GM18873 (cell line): ENCODE measurements around the gene SNED1.

ENCODE experiments used
- ATAC-seq: cut with Tn5 transposase; IDR thresholded peaks from one replicate; pipeline ENCODE4 v1.9.1; 2021; ENCODE audit warnings: mild to moderate bottlenecking, moderate library complexity, moderate number of reproducible peaks; ENCODE audit not compliant: unreplicated experiment, low FRiP score

The SNED1 gene

DNA sequence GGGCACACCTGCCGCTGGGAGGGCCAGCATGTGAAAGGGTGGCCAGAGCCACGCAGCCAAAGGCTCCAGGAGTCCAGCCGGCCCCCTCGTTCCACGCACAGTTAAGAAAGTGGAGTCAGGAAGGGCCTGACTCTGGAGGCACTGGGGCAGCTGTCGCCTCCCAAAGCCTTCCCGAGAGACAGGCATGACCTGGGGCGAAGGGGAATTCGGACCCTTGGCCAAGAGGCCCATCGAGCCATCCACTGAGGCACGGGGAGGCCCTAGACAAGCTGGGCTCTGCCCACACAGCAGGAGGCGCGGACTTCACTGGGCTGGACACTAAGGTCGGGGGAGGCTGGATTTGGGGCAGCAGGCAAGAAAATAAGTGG is 38.5 kb upstream of the SNED1 start:
- ATAC-seq, result no peak

DNA sequence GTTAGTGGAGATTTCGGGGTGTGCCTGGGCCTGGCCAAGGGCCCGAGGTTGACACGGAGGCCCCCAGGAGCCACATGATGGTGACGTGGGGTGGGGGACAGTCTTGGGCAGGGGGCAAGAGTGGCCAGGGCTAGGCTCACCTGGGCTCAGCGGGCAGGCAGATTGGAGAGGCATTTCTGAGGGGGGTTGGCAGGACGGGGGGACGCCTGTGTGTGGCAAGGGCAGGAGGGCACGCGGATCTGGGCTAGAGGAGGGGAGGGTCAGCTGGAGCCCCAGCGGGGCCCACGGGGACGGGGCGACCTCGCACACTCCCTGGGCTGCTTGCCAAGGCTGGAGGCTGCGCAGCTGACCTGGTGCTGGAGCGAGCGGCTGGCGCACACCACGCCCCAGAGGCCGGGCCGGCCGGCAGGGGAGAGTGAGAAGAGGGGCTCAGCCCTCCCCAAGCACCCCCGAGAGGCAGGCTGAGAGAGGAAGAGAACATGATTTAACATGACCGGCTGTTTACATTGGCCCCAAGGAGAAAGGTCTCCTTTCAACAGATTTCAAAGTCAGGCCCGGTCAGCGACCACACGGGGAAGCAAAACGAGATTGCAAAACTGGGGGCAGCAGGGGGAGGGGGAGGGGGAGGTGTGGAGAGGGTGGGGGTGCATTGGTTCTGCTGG is 38.0 kb upstream of the SNED1 start:
- ATAC-seq, result no peak

DNA sequence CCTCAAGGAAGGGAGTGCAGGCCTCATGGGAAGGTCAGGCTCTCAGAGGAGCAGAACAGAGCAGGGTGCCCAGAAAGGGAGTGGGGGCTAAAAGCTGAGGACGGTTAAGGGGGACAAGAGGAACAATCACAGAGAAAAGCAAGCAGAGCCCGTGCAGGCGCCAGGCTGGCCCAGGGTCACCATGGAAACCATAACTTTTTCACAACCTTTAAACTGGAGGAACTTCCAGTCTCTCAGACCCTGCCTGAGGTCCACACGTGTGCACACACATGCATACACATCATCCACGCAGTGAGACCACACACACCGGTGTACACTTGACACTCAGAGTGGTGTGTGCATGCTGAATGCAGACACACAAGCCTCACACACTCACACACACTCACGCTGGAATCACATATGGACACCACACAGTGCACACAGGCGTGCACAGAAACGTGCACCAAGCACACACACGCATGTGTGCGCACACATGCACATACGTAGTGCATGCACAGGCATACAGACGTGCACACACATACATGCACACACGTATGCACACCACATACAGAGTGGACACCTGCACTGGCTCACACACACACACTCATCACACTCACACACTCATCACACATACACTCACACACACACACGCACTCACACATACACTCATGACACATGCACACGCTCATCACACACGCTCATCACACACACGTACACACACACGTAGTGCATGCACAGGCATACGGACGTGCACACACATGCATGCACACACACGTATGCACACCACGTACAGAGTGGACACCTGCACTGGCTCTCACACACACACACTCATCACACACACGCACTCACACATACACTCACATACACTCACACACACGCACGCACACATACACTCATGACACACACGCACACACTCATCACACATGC is 37.2 kb upstream of the SNED1 start:
- no peak for ATAC-seq

DNA sequence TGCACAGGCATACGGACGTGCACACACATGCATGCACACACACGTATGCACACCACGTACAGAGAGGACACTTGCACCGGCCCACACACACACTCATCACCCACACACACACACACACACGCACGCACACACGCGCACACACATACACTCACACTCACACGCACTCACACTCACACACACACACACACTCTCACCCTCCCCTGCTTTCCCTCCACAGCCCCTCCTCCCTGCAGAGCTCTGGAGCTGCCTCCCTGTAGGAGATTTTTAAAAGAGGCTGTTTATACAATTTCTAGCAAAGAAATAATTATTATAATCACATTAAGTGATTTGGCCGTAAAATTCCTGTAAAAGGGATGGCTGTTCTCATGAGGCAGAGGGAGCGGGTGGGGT is 36.5 kb upstream of the SNED1 start:
- no peak for ATAC-seq

DNA sequence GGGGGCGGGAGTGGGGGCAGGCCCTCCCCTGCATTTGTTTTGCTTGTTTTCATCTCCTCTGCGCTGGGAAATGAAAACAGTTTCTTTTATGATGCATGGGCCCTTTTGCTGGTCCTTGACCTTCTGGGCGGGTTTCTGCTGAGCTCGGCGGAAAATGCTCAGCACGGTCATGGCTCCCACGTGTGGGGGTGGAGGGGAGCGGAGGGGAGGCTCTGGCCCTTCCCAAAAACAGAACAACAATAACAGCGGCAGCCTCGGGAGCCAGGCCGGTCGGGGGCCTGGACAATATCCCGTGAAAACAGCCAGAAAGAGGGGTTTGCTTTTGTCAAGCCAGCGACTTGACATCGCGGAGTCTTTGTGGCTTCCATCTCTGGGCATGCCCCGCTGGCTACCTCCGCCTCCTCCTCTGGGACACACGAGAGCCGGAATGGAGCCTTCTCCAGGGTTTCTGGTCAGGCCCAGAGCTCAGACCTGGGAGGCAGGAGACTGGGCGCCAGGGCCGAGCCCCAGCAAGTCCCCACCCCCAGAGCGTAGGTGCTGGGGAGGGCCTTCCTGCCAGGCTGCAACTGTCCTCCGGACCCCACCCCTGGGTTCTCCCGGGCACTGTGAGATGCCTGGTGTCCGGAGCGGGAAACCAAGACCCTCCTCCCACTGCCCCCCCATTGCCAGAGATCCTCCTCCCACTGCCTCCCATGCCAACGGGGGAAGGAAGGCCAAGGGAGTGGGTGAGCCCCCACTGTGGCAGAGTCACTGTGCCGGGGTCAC is 35.9 kb upstream of the SNED1 start:
- ATAC-seq, result no peak

DNA sequence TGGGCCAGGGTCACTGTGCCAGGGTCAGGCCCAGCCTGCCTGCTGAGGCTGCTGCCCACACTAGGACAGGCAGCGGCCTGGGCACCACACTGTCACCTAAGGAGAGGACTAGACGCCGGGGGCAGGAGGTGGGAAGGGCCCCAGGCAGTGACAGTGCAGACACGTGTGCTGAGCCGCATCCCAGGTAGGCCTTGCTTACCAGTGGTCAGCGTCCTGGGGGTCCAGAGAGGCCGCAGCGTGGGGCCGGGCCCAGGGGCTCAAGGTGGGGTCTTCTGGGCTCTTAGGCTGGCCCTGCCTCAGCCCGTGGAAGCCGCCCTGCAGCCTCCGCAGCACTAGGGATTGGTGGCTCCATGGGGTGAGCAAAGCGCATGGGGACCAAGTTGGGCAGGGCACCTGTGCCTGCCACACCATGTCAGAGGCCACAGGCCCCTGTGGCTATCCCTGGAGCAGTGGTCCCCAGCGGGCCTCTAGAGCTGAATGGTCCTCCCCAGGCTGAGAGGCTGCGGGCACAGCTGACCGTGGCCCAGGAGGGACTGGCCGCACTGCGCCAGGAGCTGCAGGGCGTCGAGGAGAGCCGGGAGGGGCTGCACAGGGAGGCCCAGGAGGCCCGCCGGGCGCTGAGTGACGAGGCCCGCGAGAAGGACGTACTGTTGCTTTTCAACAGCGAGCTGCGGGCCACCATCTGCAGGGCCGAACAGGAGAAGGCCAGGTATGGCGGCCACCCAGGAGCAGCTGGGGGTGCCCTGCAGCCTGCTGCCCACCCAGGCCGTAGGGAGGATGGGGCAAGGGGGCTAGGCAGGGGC is 35.2 kb upstream of the SNED1 start:
- ATAC-seq, result no peak

DNA sequence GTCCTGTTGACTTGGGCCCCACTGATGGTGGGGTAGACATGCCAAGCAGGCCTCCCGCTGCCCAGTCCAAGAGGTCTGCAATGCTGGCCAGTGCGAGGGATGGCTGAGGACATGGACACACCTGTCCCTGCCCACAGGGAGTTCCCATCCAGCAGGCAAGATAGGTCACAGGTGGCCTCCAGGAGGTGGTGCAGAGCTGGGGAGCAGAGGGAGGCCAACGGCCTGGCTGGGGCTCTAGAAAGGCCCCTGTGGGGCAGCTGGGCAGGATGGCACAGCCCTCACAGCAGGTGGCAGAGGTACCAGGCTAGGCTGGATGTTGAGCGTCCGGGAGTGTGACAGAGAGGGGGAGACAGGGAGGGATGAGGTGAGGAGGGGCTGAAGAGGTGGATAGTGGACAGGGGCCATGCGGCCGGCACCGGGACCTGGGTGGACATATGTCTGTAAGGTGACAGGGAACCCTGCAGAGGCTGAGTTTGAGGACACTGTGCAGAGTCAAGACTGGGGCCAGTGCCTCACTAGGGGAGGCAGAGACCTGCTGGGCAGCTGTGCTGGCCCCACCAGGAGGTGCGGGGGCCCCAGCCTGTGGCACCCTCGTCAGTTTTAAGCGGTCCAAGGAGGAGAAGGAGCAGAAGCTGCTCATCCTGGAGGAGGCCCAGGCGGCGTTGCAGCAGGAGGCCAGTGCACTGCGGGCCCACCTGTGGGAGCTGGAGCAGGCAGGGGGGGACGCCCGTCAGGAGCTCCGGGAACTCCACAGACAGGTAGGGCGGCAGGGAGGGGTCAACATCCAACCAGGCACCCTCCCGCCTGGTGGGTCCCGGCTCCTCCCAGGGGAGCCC is 34.3 kb upstream of the SNED1 start:
- no peak for ATAC-seq

DNA sequence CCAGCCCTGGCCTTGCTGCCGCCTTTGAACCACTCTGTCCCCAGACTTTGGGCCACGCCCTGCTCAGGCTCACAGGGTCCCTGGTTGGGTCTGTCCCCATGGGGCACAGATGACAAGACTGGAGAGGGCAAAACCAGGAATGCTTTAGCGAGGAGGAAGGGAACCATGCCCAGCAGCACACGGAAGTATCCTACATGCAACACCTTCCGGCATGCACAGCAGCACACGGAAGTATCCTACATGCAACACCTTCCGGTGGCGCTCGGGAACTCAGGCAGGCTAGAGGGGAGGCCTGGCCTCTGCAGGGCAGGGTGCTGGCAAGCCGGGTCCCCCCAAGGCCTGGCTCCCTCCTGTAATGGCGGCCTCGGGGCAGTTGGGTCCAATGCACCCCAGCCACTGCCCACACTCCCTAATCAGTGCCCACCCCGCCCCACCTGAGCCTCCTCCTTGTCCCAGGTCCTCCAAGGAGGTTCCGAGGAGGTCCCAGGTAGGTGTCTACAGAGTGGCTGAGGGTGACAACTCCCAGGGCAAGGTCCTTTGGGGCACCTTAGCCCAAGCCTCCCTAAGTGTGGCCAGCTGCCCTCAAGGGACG is 33.6 kb upstream of the SNED1 start:
- ATAC-seq, result no peak

DNA sequence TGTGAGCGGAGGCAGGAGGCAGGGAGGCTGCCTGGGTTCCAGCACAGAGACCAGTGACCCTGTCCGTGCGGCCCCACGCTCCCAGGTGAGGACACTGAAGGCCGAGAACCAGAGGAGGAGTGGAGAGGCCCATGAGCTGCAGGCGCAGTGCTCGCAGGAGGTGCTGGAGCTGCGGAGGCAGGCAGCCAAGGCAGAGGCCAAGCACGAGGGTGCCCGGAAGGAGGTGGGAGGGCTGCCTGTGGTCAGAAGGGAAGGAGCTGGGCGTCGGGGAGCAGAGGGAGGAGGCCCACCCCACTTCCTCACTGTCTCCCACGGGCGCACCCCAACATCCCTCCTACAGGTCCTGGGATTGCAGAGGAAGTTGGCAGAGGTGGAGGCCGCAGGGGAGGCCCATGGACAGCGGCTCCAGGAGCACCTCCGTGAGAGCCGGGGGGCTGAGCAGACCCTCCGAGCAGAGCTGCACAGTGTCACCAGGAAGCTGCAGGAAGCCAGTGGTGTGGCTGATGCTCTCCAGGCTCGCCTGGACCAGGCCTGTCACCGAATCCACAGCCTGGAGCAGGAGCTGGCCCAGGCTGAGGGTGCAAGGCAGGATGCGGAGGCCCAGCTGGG is 33.0 kb upstream of the SNED1 start:
- ATAC-seq, result no peak

DNA sequence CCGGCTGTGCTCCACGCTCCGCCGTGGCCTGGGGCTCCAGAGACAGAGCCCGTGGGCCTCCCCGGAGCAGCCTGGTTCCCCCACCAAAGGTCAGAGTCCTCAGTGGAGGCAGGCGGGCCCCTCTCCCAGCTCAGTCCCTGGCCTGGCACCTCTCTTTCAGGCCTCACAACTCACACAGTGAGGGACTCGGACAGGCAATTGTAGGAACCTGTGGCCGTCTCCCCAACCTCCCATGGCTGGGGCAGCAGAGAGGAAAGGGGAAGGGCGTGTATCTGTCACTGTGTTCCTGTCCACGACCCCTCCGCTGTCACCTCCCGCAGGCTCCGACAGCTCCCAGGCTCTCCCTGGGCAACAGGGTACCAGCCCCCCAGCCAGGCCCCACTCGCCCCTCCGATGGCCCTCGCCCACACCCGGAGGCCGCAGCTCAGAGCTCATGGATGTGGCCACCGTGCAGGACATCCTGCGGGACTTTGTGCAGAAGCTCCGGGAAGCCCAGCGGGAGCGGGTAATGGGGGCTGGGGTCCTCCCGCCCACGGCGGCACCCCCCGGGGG is 32.4 kb upstream of the SNED1 start:
- no peak for ATAC-seq

DNA sequence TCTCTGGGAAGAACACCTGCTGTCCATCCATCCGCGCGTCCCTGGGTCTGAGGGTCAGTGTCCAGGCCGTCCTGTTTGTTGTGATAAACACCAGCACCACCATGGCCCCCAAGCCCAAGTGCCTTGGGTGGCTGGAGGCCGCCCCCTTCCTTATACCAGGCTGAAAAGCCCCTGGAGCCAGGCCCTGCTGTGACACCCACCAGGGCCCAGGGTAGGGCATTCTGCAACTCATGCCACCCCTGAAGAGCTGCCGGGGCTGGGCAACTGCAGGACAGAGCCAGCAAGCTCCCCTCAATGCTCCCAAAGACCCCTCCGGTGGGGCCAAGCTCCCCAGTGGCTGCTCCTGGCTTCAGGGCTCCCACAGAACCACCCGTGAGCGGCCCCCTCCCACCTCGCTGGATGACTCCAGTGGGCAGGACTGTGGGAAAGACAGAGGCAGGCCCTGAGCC is 31.9 kb upstream of the SNED1 start:
- no peak for ATAC-seq

DNA sequence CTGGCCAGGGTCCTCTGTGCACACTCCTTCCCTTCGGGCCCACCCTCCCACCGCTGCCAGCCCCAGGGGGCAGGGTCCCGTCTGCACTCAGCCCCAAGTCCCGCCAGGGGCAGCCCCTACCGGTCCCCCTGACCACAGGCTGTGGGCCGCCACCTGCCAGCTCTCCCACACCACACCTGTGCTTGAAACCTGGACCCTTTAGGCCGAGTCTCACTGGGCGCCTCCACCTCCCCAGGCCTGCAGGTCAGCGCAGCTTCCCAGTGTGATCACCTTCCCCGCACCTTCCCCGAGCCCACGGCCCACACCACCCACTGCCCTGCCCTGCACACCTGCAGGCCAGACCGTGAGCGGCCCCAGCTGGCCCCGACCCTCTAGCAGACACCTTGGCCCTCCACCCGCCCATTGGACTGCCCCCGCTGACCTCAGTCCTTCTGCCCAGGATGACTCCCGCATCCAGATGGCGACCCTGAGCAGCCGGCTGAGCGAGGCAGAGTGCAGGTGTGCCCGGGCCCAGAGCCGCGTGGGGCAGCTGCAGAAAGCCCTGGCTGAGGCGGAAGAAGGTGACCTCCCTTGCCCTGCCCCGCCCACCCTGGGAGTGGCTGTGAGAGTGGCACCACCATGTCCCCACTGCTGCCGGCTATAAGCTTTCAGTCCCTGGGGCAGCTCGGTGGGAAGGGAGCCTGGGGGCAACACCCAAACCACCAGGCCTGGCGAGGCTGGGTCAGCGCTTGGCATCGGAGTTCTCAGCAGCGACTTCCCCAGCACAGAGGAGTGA is 31.3 kb upstream of the SNED1 start:
- no peak for ATAC-seq

DNA sequence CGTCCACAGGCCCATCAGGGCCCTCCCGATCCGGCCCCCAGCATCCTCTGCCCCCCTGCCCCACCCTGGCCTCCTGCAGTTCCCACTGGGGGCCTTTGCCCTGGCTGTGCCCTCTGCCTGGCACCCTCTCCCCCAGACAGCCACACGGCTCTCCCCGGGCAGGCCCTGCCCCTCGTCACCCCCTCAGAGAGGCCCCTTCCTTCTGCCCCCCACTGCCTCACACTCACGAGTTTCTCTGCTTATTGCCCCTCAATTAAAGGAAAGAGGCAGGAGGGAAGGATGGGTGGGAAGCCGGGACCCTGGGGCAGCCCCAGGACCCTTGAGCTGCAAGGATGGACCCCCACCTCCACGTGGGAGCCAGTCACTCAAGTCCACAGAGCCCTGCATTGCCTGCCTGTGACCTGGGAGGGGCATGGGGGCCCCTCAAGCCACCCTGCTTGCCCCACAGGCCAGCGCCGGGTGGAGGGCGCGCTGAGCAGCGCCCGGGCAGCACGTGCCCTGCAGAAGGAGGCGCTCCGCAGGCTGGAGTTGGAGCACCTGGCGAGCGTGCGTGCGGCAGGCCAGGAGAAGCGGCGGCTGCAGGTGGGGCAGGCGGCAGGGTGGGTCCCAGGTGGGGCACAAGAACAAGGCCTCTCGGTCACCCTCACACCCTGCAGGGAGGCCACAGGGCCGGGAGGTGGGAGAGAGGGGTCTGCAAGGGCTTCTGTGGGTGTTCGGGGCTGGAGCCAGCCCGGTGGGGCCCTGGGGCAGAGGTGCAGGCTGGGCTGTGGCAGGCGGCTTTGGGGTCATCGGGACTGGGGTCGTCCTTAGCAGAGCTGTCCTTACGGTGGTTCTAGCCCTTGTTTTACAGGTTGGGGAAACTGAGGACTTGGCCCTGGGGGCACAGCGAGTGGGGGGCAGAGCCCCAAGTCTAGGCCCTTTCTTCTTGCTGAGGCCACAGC is 30.5 kb upstream of the SNED1 start:
- ATAC-seq, result no peak

DNA sequence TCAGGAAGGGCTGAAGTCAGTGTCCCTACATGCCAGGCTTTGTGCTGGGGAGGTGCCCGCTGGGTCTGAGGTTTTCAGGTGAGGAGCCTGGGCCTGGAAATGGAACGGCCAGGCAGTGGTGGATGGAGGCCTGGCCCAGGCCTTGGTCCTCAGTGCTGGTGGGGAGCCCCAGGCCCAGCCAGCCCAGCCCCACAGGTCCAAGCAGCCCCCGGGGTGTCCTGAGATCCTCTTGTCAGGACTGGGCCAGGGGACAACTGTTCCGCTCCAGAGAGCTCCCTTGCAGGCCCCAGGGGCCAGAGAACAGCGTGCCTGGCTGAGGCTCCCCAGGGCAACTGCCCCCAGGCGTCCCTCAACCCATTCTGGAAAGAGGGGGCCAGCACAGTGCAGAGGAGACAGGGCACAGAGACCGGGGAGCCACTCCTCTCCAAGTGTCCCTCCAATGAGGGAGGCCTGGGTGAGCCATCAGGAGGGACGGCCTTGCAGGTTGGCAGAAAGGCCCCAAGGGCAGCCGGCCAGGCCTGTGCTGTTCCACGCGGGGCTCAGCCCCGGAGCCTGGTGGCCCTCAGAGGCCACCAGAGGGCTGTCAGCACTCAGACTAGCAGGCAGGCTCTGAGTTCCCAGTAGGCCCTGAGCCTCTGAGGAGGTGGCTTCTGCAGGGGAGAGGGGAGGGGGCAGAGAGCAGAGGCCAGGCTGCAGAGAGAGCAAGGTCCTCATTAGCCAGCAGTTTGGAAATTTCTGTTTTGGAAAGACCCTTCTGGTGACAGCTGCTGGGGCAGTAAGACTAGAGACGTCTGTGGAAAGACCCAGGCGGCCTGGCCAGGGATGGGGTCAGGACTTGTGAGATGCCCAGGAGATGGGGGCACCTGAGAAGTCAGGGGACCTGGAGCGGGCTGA is 29.4 kb upstream of the SNED1 start:
- no peak for ATAC-seq

DNA sequence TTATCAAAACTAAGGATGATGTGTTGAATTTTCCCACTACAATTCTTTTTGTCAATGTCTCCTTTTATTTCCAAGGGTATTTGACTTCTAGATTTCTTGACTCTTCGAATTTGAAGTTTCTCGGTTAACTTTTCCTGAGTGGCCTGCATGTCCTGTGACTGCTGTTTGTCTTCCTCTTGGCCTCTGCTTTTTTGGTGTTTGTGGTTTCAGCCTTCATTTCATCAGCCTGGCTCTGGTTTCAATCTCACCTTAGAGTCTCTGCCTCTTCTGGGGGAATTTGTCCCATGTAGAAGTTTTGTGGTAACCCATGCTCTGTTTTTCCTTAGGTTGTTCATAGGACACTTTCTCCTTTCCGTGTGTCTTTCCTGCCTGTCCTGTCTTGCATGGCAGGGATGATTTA is 28.3 kb upstream of the SNED1 start:
- no peak for ATAC-seq

DNA sequence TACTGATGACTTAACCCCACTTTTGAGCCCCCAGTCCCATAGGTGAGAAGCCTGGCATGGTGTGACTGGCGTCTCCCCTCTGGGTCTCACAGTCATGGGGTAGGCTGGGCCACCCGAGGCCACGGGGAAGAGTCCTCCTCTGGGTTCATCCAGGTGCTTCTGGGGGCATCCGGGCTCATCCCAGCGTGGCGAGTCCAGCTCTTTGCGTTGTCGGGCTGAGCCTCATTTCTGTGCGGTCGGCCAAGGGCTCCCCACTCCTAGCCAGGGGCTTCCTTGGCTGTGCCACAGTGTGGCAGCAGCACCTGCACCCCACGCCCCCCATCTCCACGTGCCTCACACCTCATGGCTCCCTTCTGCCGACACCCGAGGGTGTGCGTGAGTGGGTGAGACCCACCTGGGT is 27.6 kb upstream of the SNED1 start:
- ATAC-seq, result no peak
